Hypothalamus (tissue), 51 donors: ENCODE data around the gene IRAK3.

Source experiments
- DNase-seq, 51 donors: peaks; one replicate each; lab custom pipeline; 2025; lab: John Stamatoyannopoulos, UW

IRAK3 gene, protein sequence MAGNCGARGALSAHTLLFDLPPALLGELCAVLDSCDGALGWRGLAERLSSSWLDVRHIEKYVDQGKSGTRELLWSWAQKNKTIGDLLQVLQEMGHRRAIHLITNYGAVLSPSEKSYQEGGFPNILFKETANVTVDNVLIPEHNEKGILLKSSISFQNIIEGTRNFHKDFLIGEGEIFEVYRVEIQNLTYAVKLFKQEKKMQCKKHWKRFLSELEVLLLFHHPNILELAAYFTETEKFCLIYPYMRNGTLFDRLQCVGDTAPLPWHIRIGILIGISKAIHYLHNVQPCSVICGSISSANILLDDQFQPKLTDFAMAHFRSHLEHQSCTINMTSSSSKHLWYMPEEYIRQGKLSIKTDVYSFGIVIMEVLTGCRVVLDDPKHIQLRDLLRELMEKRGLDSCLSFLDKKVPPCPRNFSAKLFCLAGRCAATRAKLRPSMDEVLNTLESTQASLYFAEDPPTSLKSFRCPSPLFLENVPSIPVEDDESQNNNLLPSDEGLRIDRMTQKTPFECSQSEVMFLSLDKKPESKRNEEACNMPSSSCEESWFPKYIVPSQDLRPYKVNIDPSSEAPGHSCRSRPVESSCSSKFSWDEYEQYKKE

GRCh38 chr12:66188584-66189485 lies at the start of gene IRAK3:
Gene IRAK3, plus strand, starts transcription at chr12:66189214. Its CDS starts 86 bp downstream, at chr12:66189300.
- DNase-seq = peak in 27 of 51 donors; percentile 1 to 40 (median 18)

GRCh38 chr12:66139328-66139727 lies 49.7 kb upstream of the IRAK3 start:
- no peak for DNase-seq

DNA sequence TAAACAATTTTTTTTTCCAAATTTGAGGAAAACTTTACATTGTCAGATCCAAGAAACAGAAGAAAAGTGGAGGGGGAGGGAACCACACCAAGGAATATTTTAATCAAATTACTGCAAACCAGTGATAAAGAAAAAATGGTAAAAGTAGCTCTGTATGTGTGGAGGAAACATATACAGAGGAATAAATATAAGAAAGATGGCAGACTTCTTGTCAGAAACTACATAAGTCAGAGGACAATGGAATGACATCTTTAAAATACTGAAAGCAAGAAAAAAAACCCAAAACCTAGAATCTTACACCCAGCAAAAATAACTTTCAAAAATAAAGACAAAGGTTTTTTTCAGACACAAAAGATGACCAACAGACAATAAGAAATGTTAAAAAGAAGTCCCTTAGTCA lies 48.3 kb upstream of the IRAK3 start:
- no peak for DNase-seq

GRCh38 chr12:66141299-66141698 lies 47.7 kb upstream of the IRAK3 start:
- no peak for DNase-seq

DNA sequence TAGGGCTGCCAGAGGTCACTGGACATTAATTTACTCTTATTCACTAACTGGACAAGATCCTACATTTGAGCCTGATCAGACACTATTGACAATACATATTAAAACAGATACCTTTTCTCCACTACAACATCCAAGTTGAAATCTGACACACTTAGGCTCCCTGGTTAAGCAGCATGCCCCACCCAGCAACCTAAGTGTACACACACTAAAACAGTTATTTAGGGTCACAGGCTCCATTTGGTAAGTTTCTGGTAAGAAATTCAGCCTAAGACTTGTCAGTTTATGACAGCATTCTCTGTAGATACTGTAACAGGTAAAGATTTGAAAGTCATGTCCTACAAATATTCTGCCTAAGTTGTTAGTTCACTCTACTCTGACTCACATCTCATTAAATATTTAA lies 46.2 kb upstream of the IRAK3 start:
- DNase-seq = no peak

DNA sequence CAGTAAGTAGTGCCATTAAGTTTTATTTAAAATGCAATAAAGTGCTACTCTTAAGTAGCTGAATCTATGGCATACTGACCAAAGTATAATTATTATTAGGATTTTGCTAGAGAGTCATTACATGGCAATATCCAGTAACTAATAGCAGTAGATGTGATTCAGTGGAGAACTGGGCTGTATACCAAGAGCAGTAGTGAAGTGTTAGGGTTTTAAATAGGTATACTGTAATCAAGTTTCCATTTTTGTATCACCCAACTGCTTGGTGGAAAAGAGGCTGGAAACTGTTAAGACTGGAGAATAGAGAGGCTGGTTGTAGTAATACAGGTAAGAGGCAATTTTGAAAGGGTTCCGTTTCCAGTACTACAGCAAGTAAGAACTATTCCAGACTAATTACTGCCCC lies 45.1 kb upstream of the IRAK3 start:
- DNase-seq = no peak

DNA sequence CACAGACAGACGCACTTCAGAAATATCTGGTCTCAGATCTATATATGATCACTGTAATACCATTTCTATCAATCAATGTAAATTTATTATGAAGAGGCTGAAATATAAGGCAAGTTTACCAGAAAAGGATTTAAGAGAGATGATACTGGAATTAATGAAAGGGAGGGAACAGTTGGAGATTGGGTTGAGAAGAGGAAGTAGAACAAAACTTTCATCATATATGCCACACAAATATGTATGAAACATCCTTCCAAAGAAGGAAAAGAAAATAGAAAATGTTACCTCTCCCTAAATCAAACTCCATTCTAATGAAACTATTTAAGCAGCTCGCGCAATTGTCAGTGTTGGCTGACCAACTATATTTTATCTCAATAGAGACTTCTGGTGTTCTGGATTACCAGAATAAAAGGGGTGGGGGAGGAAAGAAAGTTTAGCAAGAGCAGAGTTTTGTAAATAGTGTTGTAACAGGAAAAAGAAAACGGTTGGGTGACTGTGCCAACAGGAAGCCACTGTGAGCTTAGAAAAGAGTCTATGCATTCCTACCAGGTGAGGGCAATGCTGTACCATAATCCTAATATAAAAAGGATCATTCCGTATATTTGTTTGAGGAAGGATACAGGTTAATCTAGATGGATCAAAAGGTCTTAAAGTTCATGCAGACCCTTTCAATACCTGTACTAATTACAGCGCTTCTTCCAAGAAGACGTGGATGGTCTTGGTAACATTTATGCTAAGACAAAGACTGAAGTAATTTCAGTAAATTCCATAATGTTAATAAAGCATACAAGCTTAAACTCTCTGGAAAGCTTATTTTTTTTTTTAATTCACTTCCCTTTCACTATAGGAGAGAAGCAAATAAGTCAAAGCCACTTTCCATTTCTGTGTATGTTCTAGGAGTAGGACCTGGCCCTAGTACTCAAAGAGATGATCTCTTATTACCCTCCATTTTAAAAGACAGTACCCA lies 43.9 kb upstream of the IRAK3 start:
- DNase-seq = peak in 1 of 51 donors; percentile 12

GRCh38 chr12:66149702-66150398 lies 39.2 kb upstream of the IRAK3 start:
- DNase-seq = no peak

- DNase-seq = no peak
These were observed 36.3 kb upstream of the IRAK3 start for GRCh38 chr12:66152732-66153131.

DNA sequence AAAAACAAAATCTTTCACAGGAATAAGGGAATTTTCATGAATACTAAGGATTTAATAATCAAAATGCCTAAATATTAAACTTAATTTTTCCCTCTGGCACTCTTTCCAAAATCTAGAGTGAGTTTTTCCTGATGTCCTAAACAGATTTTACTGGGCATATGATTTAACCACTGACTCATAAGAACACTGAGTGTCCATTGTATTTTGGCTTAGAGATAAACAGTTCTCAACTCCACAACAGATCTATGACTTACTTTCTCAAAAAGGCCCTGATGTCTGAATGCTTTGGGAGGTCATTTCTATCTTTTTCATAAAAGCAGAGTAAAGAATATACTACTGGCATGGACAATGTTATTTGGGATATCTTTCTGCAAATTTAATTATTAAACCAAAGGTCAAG lies 34.2 kb upstream of the IRAK3 start:
- DNase-seq = no peak

DNA sequence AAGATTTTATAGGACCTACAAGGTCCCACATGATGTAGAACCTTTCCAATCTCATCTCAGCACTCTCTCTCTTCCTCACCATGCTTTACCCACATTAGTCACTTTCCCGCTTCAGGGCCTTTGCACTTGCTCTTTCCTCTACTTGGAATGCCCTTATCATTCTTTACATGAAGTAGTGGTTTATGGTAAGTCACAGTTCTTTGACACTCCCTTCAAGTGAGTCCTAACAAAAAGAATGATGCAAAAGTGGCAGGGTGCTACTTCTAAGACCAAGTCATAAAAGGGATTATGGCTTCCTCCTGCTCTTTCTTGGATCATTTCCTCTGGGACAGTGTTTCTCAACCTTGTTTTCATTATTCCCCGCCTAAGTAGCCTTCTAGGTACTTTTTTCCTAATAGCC lies 32.4 kb upstream of the IRAK3 start:
- no peak for DNase-seq

DNA sequence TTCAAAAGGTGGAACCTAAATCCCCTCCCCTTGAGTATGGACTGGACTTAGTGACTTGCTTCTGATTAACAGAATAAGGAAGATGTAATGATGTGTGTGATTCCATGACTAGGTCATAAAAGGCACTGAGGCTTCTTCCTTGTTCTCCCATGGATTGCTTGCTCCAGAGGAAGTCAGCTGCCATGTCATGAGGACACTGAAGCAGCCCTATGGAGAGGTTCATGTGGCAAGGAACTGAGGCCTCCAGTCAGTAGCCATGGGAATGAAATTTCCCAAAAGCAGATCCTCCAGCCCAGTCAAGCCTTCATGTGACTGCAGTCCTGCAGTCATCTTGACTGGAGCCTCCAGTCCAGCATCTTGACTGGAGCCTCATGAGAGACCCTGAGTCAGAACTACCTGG lies 29.9 kb upstream of the IRAK3 start:
- no peak for DNase-seq

DNA sequence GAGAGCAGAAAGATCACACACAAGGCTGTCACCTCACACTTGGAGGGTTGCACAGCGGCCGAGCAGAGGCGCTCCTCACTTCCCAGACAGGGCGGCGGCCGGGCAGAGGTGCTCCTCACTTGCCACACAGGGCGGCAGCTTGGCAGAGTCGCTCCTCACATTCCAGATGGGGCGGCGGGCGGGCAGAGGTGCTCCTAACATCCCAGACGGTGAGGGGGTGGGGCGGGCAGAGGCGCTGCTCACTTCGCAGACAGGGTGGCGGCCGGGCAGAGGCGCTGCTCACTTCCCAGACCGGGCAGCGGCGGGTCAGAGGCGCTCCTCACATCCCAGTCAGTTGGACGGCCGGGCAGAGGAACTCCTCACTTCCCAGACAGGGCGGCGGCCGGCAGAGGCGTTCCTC lies 28.3 kb upstream of the IRAK3 start:
- no peak for DNase-seq

- no peak for DNase-seq
These were observed 26.3 kb upstream of the IRAK3 start for GRCh38 chr12:66162701-66163100.

DNA sequence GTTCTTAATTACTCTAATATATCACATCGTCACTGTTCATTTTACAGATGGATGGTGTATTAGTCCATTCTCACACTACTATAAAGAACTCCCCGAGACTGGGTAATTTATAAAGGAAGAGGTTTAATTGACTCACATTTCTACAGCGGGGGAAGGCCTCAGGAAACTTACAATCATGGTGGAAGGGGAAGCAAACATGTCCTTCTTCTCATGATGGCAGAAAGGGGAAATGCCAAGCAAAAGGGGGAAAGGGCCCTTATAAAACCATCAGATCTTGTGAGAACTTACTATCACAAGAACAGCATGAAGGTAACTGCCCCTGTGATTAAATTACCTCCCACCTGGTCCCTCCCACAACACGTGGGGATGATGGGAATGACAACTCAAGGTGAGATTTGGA lies 25.7 kb upstream of the IRAK3 start:
- DNase-seq = no peak

DNA sequence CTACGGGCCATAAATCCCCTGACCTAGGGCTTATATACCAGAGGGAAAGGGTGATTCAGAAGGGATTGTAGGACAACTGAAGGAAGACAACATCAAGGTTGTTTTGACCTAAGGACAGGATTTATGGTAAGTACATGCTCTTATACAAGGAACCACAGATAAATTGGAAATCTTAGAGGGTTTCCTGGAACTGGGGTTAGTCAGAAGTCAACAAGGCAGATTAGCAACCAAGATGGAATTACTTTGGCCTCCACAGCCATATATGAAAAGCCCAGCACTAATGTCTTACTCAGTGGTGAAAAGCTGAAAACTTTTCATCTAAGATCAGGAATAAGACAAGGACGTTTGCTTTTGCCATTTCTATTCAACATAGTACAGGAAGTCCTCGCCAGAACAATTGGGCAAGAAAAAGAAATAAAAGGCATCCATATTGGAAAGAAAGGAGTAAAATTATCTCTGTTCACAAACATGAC lies 24.6 kb upstream of the IRAK3 start:
- no peak for DNase-seq

DNA sequence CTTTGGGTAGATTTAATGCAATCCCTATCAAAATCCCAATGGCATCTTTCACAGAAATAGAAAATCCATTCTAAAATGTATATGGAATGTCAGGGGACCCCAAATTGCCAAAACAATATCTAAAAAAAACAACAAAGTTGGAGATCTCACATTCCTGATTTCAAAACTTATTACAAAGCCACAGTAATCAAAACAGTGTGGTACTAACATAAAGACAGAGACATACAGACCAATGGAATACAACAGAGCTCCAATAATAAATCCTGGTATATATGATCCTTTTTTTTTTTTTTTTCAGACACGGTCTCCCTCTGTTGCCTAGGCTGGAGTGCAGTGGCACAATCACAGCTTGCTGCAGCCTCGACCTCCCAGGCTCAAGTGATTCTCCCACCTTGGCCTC lies 23.9 kb upstream of the IRAK3 start:
- no peak for DNase-seq

GRCh38 chr12:66166561-66166960 lies 22.5 kb upstream of the IRAK3 start:
- DNase-seq = no peak

- DNase-seq = no peak
These were observed 20.6 kb upstream of the IRAK3 start for GRCh38 chr12:66168410-66168809.
